ENCODE measurements around the gene KDM4C.

DNA sequence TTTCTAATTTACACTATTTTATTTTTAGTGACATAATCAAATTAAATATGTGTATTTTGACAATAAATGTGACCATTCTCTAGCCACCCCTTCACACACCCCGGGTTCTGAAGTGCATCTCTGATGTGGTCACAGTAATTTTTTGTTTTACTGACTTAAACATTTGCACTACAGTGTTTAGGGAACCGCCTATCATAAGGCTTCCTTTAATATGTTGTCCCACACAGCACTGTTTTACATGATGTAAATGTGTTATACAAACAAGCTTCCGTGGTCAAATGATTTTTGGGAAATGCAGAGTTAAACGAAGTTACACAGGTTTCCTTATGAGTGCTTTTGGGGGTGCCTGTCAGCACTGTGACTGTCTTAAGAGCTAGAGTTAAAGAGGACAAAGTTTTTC lies 86.5 kb downstream of the KDM4C start:
- TF ChIP-seq POLR2AphosphoS5 (IDR thresholded peaks at IDR 0.05; ENCODE audit: borderline replicate concordance, low read depth, low read length), result no peak
- no peak for TF ChIP-seq EZH2 (IDR thresholded peaks at IDR 0.05)
- TF ChIP-seq FOXP2 (optimal IDR thresholded peaks at IDR 0.05; ENCODE audit: control extremely low read depth, extremely low read length, insufficient read depth), result no peak

Data from SK-N-MC (cell line).